NCI-H146 treated with DMSO at 0.1 percent for 48 hours (cell line): ENCODE results near the gene TMEM240.
"Not testable (repeated sequence)": the region's sequence is repeated elsewhere in the genome, so short reads cannot be mapped to it uniquely, and the experiment has no call there.

Experiments used
- DNase-seq: peaks from one replicate; lab custom pipeline; 2025; ENCODE audit not compliant: unreplicated experiment; lab: John Stamatoyannopoulos, UW

TMEM240 gene

GRCh38 chr1:1524750-1525383 is 15.6 kb downstream of the TMEM240 start:
- DNase-seq: not testable (repeated sequence)

GRCh38 chr1:1523651-1524050 is 16.8 kb downstream of the TMEM240 start:
- DNase-seq: not testable (repeated sequence)

DNA sequence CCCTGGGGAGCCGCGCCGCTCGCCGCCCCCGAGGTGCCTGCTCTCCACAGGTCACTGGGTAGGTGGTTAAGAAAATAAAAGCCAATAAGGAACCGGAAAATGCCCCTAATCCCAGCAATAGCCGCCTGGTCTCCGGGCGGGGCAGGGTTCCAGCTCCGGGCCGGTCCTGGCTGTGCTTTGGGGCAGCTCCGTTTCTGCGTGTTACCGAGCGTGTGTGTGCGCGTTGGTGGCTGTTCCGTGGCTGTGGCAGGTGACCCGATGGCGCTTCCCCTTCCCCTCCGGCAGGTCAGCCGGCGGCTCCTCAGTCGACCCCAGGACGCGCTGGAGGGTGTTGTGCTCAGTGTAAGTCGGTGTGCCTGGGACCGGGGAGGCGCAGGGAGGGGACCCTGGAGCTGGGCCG is 17.2 kb downstream of the TMEM240 start:
- DNase-seq: not testable (repeated sequence)

DNA sequence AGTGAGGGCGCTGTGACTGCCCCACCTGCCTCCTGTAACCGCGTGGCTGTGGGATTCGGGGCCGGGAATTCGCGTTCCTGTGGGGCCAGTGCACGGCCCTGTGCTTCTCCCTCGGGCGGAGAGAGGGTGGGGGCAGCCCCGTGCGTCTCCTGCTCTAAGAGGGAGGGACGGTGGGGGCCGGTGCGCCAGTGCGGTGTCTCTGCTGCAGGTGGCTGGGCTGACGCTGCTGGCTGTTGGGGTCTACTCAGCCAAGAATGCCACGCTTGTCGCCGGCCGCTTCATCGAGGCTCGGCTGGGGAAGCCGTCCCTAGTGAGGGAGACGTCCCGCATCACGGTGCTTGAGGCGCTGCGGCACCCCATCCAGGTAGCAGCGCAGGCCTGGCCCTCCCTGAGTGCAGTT is 17.9 kb downstream of the TMEM240 start:
- DNase-seq: not testable (repeated sequence)

GRCh38 chr1:1521331-1521730 is 19.1 kb downstream of the TMEM240 start:
- no peak for DNase-seq

GRCh38 chr1:1519805-1520505 is 20.5 kb downstream of the TMEM240 start:
- not testable (repeated sequence) for DNase-seq

- DNase-seq: not testable (repeated sequence)
Measured at GRCh38 chr1:1518621-1519007, 21.8 kb downstream of the TMEM240 start.

DNA sequence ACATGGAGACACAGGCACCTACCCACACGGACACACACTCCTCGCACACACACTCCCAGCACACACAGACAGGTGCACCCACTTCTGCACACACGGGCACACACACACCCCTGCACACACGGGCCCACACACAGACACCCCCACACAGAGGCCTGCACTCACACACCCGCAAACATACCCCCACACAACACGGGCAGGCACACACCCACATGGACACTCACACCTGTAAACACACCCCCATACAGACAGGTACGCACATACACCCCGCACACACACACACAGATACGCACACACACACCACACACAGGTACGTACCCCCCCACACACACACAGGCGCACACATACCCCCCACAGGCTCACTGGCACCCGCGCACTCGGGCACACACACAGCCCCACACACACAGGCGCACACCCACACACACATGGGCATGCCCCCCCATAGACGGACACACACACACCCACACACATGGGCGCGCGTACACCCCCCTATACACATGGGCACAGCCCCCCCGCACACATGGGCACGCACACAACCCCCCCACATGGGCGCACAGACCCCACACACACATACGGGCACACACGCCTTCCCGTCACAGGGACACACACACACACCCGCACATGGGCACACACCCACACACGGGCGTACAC is 22.3 kb downstream of the TMEM240 start:
- no peak for DNase-seq

DNA sequence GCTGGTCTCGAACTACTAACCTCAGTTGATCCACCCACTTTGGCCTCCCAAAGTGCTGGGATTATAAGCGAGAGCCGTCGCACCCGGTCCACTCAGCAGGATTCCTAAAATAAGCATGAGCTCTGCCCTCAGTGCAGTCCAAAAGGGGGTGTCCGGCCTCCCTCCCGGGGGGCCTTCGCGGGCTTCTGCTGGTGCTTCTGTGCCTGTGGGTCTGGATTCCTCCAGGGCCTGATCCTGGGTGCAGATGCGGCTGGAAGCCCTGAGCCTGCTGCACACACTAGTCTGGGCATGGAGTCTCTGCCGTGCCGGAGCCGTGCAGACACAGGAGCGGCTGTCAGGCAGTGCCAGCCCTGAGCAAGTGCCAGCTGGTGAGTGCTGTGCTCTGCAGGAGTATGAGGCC is 23.5 kb downstream of the TMEM240 start:
- not testable (repeated sequence) for DNase-seq

- DNase-seq: not testable (repeated sequence)
Measured at GRCh38 chr1:1514376-1514775, 26.0 kb downstream of the TMEM240 start.

- DNase-seq: not testable (repeated sequence)
Measured at GRCh38 chr1:1513675-1514074, 26.7 kb downstream of the TMEM240 start.

DNA sequence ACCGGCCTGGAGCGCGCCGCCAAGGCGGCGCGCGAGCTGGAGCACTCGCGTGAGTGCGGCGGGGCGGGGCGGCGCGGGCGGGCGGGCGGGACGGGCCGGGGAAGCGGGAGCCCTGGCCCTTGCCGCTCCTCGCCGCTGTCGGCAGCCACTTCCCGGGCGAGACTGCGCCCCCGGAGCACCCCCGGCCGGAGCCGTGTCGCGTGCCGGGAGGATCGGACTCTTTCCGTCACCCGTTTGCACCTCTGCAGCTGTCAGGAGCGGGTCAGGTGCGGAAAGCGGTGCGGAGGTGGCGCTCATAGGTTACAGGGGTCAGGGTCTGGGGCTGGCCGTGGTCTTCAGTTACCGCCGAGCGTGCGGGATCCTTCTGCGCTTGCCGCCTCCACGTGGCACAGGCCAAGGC is 28.0 kb downstream of the TMEM240 start:
- DNase-seq: not testable (repeated sequence)

DNA sequence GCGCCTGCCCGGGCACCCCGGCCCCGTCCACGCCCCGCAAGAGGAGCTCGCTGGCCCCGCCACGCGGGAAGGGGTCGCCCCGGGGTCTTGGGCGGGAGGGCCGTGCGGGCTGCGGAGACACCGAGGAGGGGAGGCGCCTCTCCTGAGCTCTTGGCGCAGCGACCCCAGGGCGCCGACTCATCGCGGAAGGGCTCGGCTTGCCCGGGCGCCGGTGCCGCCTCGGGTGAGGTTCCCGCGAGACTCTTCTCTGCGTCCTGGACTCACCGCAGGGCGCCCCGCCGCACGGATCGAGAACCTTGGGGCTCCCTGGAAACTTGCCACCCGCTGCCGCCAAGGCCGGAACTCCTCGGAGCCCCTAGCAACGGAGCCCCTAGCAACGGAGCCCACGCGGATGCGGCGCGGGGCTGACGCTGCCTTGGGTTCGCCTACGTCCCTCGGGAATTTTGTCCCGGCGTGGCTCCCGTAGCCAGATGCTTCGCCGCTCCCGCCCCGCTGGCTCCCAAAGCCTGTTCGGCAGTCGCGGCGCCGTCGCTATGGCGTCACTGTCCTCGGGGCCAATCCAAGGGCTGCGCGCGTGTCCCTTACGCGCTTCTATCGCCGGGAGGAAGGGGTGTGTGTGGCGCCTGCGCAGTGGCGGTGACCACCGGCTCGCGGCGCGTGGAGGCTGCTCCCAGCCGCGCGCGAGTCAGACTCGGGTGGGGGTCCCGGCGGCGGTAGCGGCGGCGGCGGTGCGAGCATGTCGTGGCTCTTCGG is 28.7 kb downstream of the TMEM240 start, which contains the start of gene ATAD3A:
ATAD3A (plus strand) TSS at position 630 of the 753 bp plus-strand sequence; CDS start at position 737, 107 bp downstream.
- DNase-seq: peak; percentile 82

- peak; percentile 2 for DNase-seq
Measured at GRCh38 chr1:1510912-1511532, 29.4 kb downstream of the TMEM240 start.

- DNase-seq: not testable (repeated sequence)
Measured at GRCh38 chr1:1509465-1509850, 31.0 kb downstream of the TMEM240 start.

DNA sequence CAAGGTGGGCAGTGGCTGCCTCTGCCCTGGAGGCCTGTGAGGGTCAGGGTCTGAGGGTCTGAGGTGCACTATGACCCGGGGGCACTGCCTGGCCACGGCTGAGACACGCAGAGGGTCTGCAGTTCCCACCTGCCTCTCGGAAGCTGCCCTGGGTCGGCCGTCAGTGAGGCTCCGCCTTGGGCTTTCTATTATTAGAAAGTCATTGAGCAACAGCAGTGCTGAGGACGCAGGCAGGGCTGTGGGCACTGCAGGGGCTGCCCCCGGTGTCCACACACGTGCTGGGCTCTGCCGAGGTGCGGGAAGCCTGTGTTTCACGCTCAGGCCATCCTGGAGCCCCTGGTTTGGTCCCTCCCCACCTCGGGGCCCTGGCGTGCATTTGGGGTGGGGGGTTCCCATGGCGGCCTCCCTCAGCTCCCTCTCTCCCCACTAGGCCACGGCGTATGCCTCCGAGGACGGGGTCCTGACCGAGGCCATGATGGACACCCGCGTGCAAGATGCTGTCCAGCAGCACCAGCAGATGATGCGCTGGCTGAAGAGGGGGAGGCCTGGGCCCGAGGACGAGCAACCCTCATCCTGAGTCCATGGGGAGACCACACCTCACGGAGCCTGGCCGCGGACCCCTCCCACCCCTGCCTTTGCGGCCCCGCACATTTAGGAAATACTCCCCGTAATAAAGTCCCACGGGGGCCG is 31.5 kb downstream of the TMEM240 start:
- not testable (repeated sequence) for DNase-seq

- DNase-seq: no peak
Measured at GRCh38 chr1:1507305-1507704, 33.1 kb downstream of the TMEM240 start.

DNA sequence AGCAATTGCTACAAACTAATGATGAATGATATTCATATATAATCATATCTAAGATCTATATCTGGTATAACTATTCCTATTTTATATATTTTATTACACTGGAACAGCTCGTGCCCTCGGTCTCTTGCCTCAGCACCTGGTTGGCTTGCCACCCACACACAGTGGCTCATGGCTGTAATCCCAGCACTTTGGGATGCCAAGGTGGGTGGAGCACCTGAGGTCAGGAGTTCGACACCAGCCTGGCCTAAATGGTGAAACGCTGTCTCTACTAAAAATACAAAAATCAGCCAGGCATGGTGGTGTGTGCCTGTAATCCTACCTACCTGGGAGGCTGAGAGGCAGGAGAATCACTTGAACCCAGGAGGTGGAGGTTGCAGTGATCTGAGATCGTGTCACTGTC is 34.6 kb downstream of the TMEM240 start:
- not testable (repeated sequence) for DNase-seq

DNA sequence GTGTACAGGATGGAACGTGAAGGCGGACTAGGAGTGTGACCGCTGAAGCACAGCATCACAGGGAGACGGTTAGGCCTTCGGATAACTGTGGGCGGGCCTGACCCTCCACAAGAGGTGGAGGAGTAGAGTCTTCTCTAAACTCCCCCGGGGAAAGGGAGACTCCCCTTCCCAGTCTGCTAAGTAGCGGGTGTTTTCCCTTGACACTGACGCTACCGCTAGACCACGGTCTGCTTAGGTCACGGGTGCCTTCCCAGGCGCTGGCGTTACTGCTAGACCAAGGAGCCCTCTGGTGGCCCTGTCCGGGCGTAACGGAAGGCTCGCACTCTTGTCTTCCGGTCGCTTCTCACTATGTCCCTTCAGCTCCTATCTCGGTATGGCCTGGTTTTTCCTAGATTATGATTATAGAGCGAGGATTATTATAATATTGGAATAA is 35.0 kb downstream of the TMEM240 start:
- DNase-seq: peak; percentile 28

GRCh38 chr1:1504777-1505365 is 35.6 kb downstream of the TMEM240 start:
- DNase-seq: peak; percentile 43
